Vagina (tissue), 2 donors: Measurements from ENCODE around the gene RPE. TPM values are rescaled to one million over a fixed set of nuclear protein-coding genes. Genes with fewer than 3 reads are reported as not detected.

Experiments used
- DNase-seq, 2 donors: peaks; one replicate each; pipeline ENCODE4 v3.0.0-alpha.2; 2017; ENCODE audit errors: extremely low spot score in 2 of 2
- H3K27ac ChIP-seq: fragments of 200-600 bp; sonication (generic); one replicate; pipeline ENCODE4 v1.5.1; 2019
- H3K27me3 ChIP-seq: fragments of 200-600 bp; sonication (generic); one replicate; pipeline ENCODE4 v1.5.1; 2019
- H3K36me3 ChIP-seq, 2 donors: fragments of 200-600 bp; sonication (generic); one replicate each; pipeline ENCODE4 v1.5.1; 2017 to 2019
- H3K4me1 ChIP-seq: fragments of 200-600 bp; sonication (generic); one replicate; pipeline ENCODE4 v1.5.1; 2019
- H3K4me3 ChIP-seq, 2 donors: fragments of 200-600 bp; sonication (generic); 1 replicate in 1 of 2; 2 replicates in 1 of 2; pipeline ENCODE4 v1.5.1; 2016 to 2019
- H3K9me3 ChIP-seq: fragments of 200-600 bp; sonication (generic); one replicate; pipeline ENCODE4 v1.5.1; 2019
- CTCF ChIP-seq, 3 experiments: fragments of 450-650 bp in 2 of 3; fragments of 200-600 bp in 1 of 3; sonication (generic) in 1 of 3; IDR thresholded peaks; one replicate each; pipeline ENCODE4 v1.5.1; 2017 to 2019; ENCODE audit warnings: antibody characterized with exemption in 3 of 3, mild to moderate bottlenecking in 2 of 3, moderate library complexity in 2 of 3
- POLR2A ChIP-seq, 2 donors: fragments of 450-650 bp; IDR thresholded peaks; one replicate each; pipeline ENCODE4 v1.6.1; 2017; ENCODE audit warnings: antibody characterized with exemption in 2 of 2, mild to moderate bottlenecking in 2 of 2, moderate library complexity in 2 of 2
- POLR2AphosphoS5 ChIP-seq, 2 donors: sonication (generic); formaldehyde crosslinking; IDR thresholded peaks; one replicate each; pipeline ENCODE4 v1.9.0; 2017; ENCODE audit warnings: antibody characterized with exemption in 2 of 2, mild to moderate bottlenecking in 2 of 2, low read depth in 1 of 2; ENCODE audit not compliant: insufficient read depth in 1 of 2
- intact Hi-C: fragments of 100-400 bp; cut with DNase I; formaldehyde crosslinking; loops from one replicate; pipeline ENCODE4 v1.15.1; 2023
- total RNA-seq: library from RNA; depleted of rRNA; stranded (reverse); fragments of >200 nt; gene quantifications from one replicate; pipeline ENCODE4 v1.2.3, GENCODE V29; 2016

Gene RPE
- total RNA-seq, 1 donor from 2014 or later: 73.2 TPM

- Histone ChIP-seq H3K27ac (no peak overlapping the region), H3K36me3 (no peaks in the 10 kb centered on the region), H3K9me3 (no peaks in the 10 kb centered on the region), H3K4me1 (no peaks in the 10 kb centered on the region), H3K4me3 (no peak overlapping the region), H3K27me3 (no peaks in the 10 kb centered on the region)
- intact Hi-C loops: no loop called here
- DNase-seq: no peak
- TF ChIP-seq CTCF (IDR thresholded peaks at IDR 0.05) (no peak), POLR2A (IDR thresholded peaks at IDR 0.05) (no peak), POLR2AphosphoS5 (IDR thresholded peaks at IDR 0.05; ENCODE audit: insufficient read depth in 1 of 2, low read depth in 1 of 2) (no peak)
Observed at GRCh38 chr2:209960676-209961630, 41.5 kb upstream of the RPE start.

- Histone ChIP-seq H3K4me3 (no peak overlapping the region), H3K27me3 (no peaks in the 10 kb centered on the region), H3K27ac (no peak overlapping the region), H3K4me1 (no peaks in the 10 kb centered on the region), H3K9me3 (no peaks in the 10 kb centered on the region), H3K36me3 (no peaks in the 10 kb centered on the region)
- no peak for DNase-seq
- no peak for TF ChIP-seq POLR2A (IDR thresholded peaks at IDR 0.05)
- intact Hi-C loops: no loop called here
Observed at GRCh38 chr2:209965723-209966122, 36.7 kb upstream of the RPE start.

- H3K4me3 ChIP-seq: no peak overlapping the region
- no peak overlapping the region for H3K27ac ChIP-seq
- H3K4me1 ChIP-seq: no peaks in the 10 kb centered on the region
- H3K27me3 ChIP-seq: no peaks in the 10 kb centered on the region
- DNase-seq: no peak
- H3K36me3 ChIP-seq: no peaks in the 10 kb centered on the region
- intact Hi-C loops: no loop called here
- H3K9me3 ChIP-seq: no peaks in the 10 kb centered on the region
- no peak for TF ChIP-seq POLR2A (IDR thresholded peaks at IDR 0.05)
- TF ChIP-seq POLR2AphosphoS5 (IDR thresholded peaks at IDR 0.05; ENCODE audit: insufficient read depth in 1 of 2, low read depth in 1 of 2): no peak
- TF ChIP-seq CTCF (IDR thresholded peaks at IDR 0.05): no peak
Observed at GRCh38 chr2:209969692-209970091, 32.7 kb upstream of the RPE start.

GRCh38 chr2:209970271-209970670, 32.2 kb upstream of the RPE start:
- Histone ChIP-seq H3K36me3 (no peaks in the 10 kb centered on the region), H3K9me3 (no peaks in the 10 kb centered on the region), H3K4me3 (no peak overlapping the region), H3K27ac (no peak overlapping the region), H3K27me3 (no peaks in the 10 kb centered on the region), H3K4me1 (no peaks in the 10 kb centered on the region)
- TF ChIP-seq POLR2A (IDR thresholded peaks at IDR 0.05) (no peak), POLR2AphosphoS5 (IDR thresholded peaks at IDR 0.05; ENCODE audit: insufficient read depth in 1 of 2, low read depth in 1 of 2) (no peak), CTCF (IDR thresholded peaks at IDR 0.05) (no peak)
- intact Hi-C loops: no loop called here
- DNase-seq: no peak

- TF ChIP-seq POLR2AphosphoS5 (IDR thresholded peaks at IDR 0.05; ENCODE audit: insufficient read depth in 1 of 2, low read depth in 1 of 2) (no peak), POLR2A (IDR thresholded peaks at IDR 0.05) (no peak), CTCF (IDR thresholded peaks at IDR 0.05) (no peak)
- Histone ChIP-seq H3K27ac (no peak overlapping the region), H3K4me3 (no peak overlapping the region), H3K36me3 (no peaks in the 10 kb centered on the region), H3K9me3 (no peaks in the 10 kb centered on the region), H3K27me3 (no peaks in the 10 kb centered on the region), H3K4me1 (no peaks in the 10 kb centered on the region)
- intact Hi-C loops: no loop called here
- DNase-seq: no peak
Observed at GRCh38 chr2:209970711-209971110, 31.7 kb upstream of the RPE start.
